Natural killer cell (primary cell): ENCODE data around the gene ENO2. TPM values are rescaled to one million over a fixed set of nuclear protein-coding genes. Genes with fewer than 3 reads are reported as not detected.

Source experiments
- ATAC-seq, 3 donors: fragments of 150-1000 bp in 2 of 3; fragments of 200-7000 bp in 1 of 3; cut with Tn5 transposase; 1 replicate in 1 of 3; 2 replicates in 2 of 3; pipeline ENCODE4 v1.10.0; 2021; ENCODE audit warnings: mild to moderate bottlenecking in 2 of 3, moderate library complexity in 2 of 3
- DNase-seq, 2 donors: peaks; one replicate each; pipeline versions ENCODE4 v3.0.0 to v3.0.0-alpha.2; 2013 to 2021; ENCODE audit warnings: mixed read lengths in 1 of 2
- H3K27ac ChIP-seq: one replicate; pipeline ENCODE4 v1.5.1; 2013; ENCODE audit warnings: mild to moderate bottlenecking, low read length
- H3K27me3 ChIP-seq: one replicate; pipeline ENCODE4 v1.6.1; 2013; ENCODE audit warnings: low read length; ENCODE audit not compliant: control insufficient read depth, insufficient read depth
- H3K36me3 ChIP-seq: one replicate; pipeline ENCODE4 v1.6.1; 2013; ENCODE audit warnings: low read length; ENCODE audit not compliant: control insufficient read depth, insufficient read depth
- H3K4me1 ChIP-seq: one replicate; pipeline ENCODE4 v1.6.1; 2013; ENCODE audit warnings: low read length; ENCODE audit not compliant: control insufficient read depth, insufficient read depth
- H3K4me3 ChIP-seq: one replicate; pipeline ENCODE4 v1.5.1; 2013; ENCODE audit warnings: low read length
- H3K9me3 ChIP-seq: one replicate; pipeline ENCODE4 v1.6.1; 2013; ENCODE audit warnings: low read length; ENCODE audit not compliant: control insufficient read depth, insufficient read depth
- H3K27ac Mint-ChIP-seq, 2 donors: one replicate each; pipeline ENCODE4 v1.8.0; 2022; ENCODE audit warnings: mild to moderate bottlenecking in 2 of 2, mixed read lengths in 2 of 2, moderate library complexity in 1 of 2
- H3K27me3 Mint-ChIP-seq, 2 donors: one replicate each; pipeline ENCODE4 v1.8.0; 2022; ENCODE audit warnings: low read depth in 2 of 2, mixed read lengths in 2 of 2
- H3K36me3 Mint-ChIP-seq: one replicate; pipeline ENCODE4 v1.8.0; 2022; ENCODE audit warnings: mixed read lengths
- H3K4me1 Mint-ChIP-seq, 2 donors: one replicate each; pipeline ENCODE4 v1.8.0; 2022; ENCODE audit warnings: mixed read lengths in 2 of 2
- H3K4me3 Mint-ChIP-seq: one replicate; pipeline ENCODE4 v1.8.0; 2022; ENCODE audit warnings: mild to moderate bottlenecking, moderate library complexity, mixed read lengths
- H3K9me3 Mint-ChIP-seq, 2 donors: one replicate each; pipeline ENCODE4 v1.8.0; 2022; ENCODE audit warnings: mixed read lengths in 2 of 2
- WGBS: methylation state at CpG from one replicate; pipeline ENCODE4 v1.1.7; 2013; ENCODE audit warnings: missing lambda C conversion rate; ENCODE audit not compliant: insufficient coverage; 5-methylcytosine and 5-hydroxymethylcytosine counted together
- intact Hi-C: fragments of 100-400 bp; cut with micrococcal nuclease; formaldehyde crosslinking; loops from one replicate; pipeline ENCODE4 v1.14.2; 2022
- total RNA-seq, 4 donors: library from RNA; stranded (reverse); fragments of 120-200 nt in 1 of 4; gene quantifications; one replicate each; pipeline versions ENCODE4 v1.2.3 to v1.2.4, GENCODE V29; 2013 to 2022
- TF ChIP-seq, protein P1 (sequence below): fragments of 200-600 bp; IDR thresholded peaks from one replicate; pipeline ENCODE4 v1.8.0; 2022; ENCODE audit warnings: antibody characterized with exemption

ENO2 gene
- total RNA-seq, 3 donors from 2014 or later (not counting 1 experiment from before 2014, with no cell fraction given), result 21.6 to 30.8 (median 23.1) TPM

DNA sequence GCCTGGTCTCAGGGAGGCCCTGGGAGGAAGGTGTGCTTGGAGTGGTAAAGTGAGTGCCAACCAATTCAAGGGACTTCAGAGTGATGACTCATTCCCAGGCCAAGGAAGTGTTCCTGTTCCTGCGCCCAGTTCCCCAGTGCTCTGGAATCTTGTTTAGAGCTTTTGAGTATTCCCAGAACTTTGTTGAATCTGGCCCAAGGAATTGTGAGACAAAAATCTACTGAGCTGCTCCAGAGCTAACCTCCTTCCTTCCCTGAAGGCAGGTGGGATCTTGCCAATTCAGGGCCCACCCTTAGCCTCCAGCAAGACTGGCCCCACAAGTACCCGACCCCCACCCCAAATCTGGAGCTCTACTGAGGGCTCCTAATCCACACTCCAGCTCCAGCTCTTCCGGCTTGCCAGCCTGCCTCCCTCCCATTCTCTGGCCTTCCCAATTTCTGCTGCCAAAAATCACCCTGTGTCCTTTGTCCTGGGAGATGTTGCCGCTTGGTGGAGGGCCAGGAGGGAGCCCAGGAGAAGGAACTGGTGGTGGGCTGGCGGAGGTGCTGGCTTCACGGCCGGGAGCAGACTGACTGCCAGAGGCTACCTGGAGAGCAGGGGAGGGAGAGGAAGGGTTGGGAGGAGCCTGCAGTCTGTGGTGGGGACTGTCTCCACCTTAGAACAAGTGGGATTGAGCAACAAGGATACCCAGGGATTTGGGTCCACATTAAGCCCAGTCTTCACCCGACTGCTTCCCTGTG lies 11.3 kb downstream of the ENO2 start:
- DNase-seq, result no peak
- TF ChIP-seq, protein P1, sequence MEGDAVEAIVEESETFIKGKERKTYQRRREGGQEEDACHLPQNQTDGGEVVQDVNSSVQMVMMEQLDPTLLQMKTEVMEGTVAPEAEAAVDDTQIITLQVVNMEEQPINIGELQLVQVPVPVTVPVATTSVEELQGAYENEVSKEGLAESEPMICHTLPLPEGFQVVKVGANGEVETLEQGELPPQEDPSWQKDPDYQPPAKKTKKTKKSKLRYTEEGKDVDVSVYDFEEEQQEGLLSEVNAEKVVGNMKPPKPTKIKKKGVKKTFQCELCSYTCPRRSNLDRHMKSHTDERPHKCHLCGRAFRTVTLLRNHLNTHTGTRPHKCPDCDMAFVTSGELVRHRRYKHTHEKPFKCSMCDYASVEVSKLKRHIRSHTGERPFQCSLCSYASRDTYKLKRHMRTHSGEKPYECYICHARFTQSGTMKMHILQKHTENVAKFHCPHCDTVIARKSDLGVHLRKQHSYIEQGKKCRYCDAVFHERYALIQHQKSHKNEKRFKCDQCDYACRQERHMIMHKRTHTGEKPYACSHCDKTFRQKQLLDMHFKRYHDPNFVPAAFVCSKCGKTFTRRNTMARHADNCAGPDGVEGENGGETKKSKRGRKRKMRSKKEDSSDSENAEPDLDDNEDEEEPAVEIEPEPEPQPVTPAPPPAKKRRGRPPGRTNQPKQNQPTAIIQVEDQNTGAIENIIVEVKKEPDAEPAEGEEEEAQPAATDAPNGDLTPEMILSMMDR, result no peak
- Mint-ChIP-seq H3K36me3 (no peaks in the 10 kb centered on the region), H3K4me1 (peaks cover 38 to 43% of the 10 kb centered on the region in 2 donors), H3K27me3 (no peaks in the 10 kb centered on the region), H3K4me3 (peak overlapping the region; percentile 90), H3K9me3 (no peaks in the 10 kb centered on the region), H3K27ac (peak overlapping the region in 1 of 2 donors; percentile 89)
- no peaks in the 10 kb centered on the region for H3K27me3 ChIP-seq
- no peak overlapping the region for H3K4me3 ChIP-seq
- H3K27ac ChIP-seq, result no peak overlapping the region
- no peak for ATAC-seq
- H3K4me1 ChIP-seq, result peaks cover 43% of the 10 kb centered on the region
- H3K36me3 ChIP-seq, result no peaks in the 10 kb centered on the region
- 83% methylated on average over 8 of the region's 8 CpGs for WGBS
- intact Hi-C loops, result loop anchor here (2.0 kb wide), 1 partner anchor 19 kb away; the partner anchor contains the start of gene C12orf57
- no peaks in the 10 kb centered on the region for H3K9me3 ChIP-seq

DNA sequence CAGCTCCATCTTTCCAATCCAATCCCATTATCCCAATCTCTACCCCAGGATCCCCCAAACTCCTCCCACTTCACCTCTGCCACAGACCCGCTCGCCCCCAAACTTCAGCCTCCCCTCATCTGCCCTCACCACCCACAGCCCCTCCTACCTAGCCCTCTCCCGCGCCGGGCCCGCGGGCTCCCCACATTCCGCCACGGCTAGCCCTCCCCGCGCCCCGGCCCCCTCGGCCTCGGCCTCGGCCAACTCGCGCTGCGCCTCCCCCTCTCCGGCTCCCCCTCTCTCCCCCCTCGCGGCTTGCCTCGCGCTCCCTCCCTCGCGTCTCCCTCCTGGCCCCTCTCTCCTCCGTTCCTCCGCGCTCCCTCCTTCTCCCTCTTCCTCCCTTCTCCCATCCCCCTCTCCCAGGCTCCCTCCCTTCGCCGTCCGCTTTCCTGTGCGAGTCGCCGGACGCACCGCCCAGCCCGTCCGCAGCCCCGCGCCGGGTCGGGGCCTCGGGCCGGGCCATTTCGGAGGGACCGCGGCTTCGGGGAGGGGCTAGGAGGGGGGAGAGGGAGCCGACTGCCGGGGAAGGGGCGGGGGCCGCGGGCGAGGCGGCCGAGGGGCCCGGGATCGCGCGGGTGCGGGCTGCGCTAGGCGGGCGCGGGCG lies 13.1 kb downstream of the ENO2 start, which contains the start of gene ATN1:
ATN1 (plus strand) TSS at position 581 of the 643 bp plus-strand sequence. CDS start 6,043 bp downstream, outside the sequence.
- H3K36me3 Mint-ChIP-seq, result no peaks in the 10 kb centered on the region
- H3K4me3 Mint-ChIP-seq, result peak within 1 kb of the TSS; percentile 92
- Histone ChIP-seq H3K27me3 (no peaks in the 10 kb centered on the region), H3K27ac (peak within 1 kb of the TSS; percentile 65), H3K4me1 (peaks cover 38% of the 10 kb centered on the region), H3K4me3 (peak within 1 kb of the TSS; percentile 47), H3K36me3 (no peaks in the 10 kb centered on the region), H3K9me3 (no peaks in the 10 kb centered on the region)
- peak within 1 kb of the TSS; percentile 88 to 90 for H3K27ac Mint-ChIP-seq
- intact Hi-C loops, result no loop called here
- H3K4me1 Mint-ChIP-seq, result peaks cover 38 to 43% of the 10 kb centered on the region in 2 donors
- TF ChIP-seq, protein P1, result no peak
- ATAC-seq, result peak; percentile 38 to 53 (median 52)
- WGBS, result under 1% methylated on average over 66 of the region's 66 CpGs
- no peaks in the 10 kb centered on the region for H3K27me3 Mint-ChIP-seq
- DNase-seq, result peak; percentile 47 to 65
- no peaks in the 10 kb centered on the region for H3K9me3 Mint-ChIP-seq

DNA sequence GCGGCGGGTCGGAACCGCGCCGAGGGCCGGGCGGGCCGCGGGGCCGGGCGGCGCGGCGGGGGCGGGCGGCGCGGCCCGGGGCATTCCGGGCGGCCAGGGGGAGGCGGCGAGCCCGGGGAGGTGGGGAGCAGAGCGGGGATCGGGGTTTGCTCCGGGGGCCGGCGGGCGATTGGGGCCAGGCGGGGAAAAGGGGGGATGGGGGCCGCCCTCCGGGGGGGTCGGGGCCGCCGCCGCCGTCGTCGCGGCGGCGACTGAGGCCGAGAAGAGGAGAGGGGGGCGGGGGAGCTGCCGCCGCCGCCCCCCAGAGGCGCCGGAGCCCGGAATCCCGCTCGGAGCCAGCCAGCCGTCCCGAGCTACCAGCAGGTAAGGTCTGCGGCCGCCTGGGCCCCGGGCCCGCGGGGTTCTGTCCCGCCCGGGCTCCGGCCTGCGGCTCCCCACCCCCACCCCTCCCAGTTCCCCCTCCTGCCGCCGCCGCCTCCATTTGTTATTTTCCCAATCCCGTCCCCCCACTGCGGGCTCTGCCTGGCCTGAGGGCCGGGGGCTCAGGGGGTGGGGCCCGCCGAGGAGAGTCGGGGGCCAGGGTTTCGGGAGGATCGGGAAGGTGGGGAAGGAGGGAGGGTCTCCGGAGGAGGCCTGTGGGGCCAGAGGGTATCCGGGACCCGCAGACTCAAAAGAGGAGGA lies 13.8 kb downstream of the ENO2 start:
- TF ChIP-seq, protein P1, result no peak
- Mint-ChIP-seq H3K4me3 (peak overlapping the region; percentile 92), H3K27me3 (no peaks in the 10 kb centered on the region), H3K4me1 (peaks cover 38 to 43% of the 10 kb centered on the region in 2 donors), H3K36me3 (no peaks in the 10 kb centered on the region), H3K9me3 (no peaks in the 10 kb centered on the region), H3K27ac (peak overlapping the region; percentile 72 to 86)
- no peaks in the 10 kb centered on the region for H3K27me3 ChIP-seq
- H3K9me3 ChIP-seq, result no peaks in the 10 kb centered on the region
- ATAC-seq (peak; percentile 56 to 60 (median 60)), DNase-seq (no peak)
- peak overlapping the region; percentile 65 for H3K27ac ChIP-seq
- no peaks in the 10 kb centered on the region for H3K36me3 ChIP-seq
- H3K4me3 ChIP-seq, result peak overlapping the region; percentile 38
- H3K4me1 ChIP-seq, result peaks cover 33% of the 10 kb centered on the region
- under 1% methylated on average over 75 of the region's 79 CpGs for WGBS
- intact Hi-C loops, result no loop called here
